Fibroblast of skin of back (primary cell): Measurements from ENCODE around the gene SAPCD2.
"Not testable (repeated sequence)": the region's sequence is repeated elsewhere in the genome, so short reads cannot be mapped to it uniquely, and the experiment has no call there.

Experiments
- DNase-seq: peaks from one replicate; pipeline ENCODE4 v3.0.0-alpha.2; 2013

SAPCD2 gene

DNA sequence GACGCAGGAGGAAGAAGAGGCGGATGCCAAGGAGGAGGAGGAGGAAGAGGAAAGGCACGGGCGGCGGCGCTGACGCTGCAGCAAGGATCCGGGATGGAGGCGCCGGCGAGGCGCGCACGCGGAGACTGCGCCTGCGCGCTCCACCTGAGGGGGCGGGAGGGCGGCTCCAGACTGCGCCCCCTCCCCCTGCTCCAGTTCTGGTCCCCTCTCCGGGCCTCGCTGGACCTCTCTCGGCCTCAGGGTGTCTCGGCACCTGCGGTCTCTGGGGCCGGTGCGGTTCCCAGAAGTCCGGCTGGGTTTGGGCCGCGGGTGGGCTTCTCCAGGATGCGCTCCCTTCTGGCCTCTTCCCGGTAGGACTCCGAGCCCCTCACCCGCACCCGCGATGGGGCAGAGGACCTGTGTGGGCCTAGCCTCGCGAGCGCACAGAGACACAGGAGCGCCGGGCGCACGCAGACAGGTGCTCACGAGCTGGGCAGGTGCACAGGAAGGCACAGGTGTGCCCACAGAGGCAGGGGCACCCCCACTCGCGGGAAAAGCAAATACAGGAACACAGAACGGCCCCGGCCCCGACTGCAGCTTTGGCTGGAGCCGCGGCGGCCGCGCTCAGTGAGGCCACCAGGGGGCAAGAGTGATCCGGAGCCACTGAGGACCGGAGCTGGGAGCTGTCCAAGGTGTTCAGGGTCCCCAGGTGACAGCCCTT lies 24.1 kb downstream of the SAPCD2 start, which contains the start of gene NPDC1:
Gene NPDC1, minus strand, starts transcription at position 90 of the 700 bp plus-strand sequence. CDS start 188 bp downstream, outside the sequence.
- peak; percentile 66 for DNase-seq

GRCh38 chr9:137045294-137046087 lies 24.9 kb downstream of the SAPCD2 start:
- peak; percentile 36 for DNase-seq

GRCh38 chr9:137044502-137045177 lies 25.7 kb downstream of the SAPCD2 start:
- DNase-seq = no peak

- DNase-seq = no peak
Measured at GRCh38 chr9:137044037-137044436, 26.3 kb downstream of the SAPCD2 start.

- no peak for DNase-seq
Measured at GRCh38 chr9:137042751-137043727, 27.3 kb downstream of the SAPCD2 start.

DNA sequence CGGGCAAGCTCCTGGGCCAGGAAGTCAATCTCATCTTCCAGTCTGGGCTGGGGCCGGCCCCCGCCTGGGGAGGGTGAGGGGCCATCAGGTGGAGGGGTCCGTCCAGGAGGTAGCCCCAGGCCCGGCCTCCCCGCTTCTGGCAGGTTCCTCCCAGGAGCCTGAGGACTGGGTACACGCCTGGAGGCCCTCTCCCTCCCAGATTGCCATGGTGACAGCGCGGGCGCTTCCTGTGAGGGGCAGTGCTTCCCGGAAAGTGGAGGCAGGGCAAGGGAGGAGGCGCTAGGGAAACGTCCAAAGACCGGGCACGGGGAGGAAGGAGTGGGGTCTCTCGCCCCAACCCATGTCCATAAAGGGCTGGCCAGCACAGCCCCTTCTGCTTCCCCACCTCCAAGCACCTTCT lies 29.2 kb downstream of the SAPCD2 start:
- no peak for DNase-seq

GRCh38 chr9:137040568-137040967 lies 29.8 kb downstream of the SAPCD2 start:
- DNase-seq = no peak

DNA sequence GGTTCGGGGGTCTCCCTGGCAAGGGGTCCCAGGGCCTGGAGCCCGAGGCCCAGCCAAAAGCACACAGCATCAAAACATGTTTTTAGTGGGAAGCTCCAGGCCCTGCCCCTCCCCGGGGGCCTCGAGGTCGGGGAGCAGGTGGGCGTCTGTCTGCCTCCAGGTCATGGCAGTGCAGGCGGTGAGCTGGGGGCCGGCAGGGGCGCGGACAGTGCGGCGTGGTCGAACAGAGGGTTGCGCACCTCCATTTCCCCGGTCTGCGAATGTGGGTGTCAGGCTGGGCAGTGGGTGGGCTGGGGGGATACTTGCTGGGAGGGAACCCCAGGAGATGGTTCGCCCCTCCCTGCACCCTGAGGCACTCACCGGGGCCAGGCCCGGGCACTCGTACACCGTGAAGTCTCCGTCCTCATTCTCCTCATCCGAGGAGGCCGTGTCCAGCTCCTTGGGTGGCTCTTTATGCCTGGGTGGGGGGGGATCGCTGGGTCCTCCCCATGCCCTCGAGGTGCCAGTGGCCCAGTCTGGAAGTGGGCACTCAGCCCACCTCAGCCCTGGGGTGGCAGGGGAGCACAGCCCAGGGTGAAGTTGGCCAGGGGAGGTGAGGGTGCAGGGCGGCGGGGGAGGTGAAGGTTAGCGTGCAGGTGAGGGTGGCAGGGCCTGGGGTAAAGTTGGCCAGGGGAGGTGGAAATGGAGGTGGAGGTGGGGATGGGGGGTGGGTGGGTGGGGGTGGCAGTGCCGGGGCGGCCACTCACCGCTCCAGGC lies 30.6 kb downstream of the SAPCD2 start:
- DNase-seq = no peak

- DNase-seq = no peak
Measured at GRCh38 chr9:137038916-137039315, 31.4 kb downstream of the SAPCD2 start.

GRCh38 chr9:137037483-137037882 lies 32.9 kb downstream of the SAPCD2 start:
- no peak for DNase-seq

DNA sequence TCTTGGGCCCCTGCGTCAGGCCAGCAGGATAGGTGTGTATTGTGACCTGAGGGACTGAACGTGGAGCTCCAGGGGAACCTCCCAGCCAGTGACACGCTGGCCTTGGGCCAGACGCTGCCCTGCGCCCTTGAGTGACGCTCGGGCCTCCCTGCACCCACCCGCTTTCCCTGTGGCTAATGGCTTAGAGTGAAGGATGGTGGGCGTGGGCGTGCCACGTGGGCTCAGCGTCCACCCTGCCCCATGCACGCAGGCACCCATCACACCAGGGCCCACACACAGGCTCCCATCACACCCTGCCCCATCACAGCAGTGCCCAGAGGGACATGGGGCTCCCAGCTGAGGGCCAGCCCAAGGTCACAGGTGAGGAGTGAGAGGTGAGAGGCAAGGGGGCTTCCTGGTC lies 33.3 kb downstream of the SAPCD2 start:
- no peak for DNase-seq

DNA sequence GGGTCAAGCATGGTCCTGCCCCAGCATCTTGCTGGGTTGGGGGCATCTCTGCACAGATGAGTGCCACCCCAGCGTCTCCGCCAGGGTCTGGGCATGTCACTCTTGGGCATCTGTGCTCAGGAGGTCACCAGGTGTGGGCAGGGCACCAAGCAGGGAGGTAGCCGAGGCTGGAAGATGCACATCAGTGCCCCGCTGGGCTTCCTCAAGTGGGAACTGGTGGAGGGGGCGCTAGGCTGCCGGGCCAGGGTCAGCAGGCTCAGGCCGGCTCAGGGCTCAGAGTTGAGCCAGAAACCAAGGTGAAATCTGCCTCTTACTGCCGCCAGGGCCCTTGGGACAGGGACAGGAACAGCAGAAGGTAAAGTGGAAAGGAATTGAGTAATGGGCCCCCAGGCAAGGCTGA lies 34.4 kb downstream of the SAPCD2 start:
- no peak for DNase-seq

- DNase-seq = no peak
Measured at GRCh38 chr9:137035507-137035834, 34.9 kb downstream of the SAPCD2 start.

- DNase-seq = peak; percentile 59
Measured at GRCh38 chr9:137034709-137035506, 35.4 kb downstream of the SAPCD2 start.

- no peak for DNase-seq
Measured at GRCh38 chr9:137034039-137034708, 36.2 kb downstream of the SAPCD2 start.

DNA sequence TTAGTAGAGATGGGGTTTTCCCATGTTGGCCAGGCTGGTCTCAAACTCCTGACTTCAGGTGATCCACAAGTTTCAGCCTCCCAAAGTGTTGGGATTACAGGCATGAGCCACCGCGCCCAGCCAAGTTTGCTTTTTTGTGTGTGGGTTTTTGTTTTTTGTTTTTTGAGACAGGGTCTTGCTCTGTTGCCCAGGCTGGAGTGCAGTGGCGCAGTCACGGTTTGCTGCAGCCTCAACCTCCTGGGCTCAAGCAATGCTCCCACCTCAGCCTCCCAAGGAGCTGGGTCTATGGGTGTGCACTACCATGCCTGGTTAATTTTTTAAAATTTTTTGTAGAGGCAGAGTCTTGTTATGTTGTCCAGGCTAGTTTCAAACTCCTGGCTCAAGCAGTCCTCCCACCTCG lies 36.9 kb downstream of the SAPCD2 start:
- DNase-seq = not testable (repeated sequence)

DNA sequence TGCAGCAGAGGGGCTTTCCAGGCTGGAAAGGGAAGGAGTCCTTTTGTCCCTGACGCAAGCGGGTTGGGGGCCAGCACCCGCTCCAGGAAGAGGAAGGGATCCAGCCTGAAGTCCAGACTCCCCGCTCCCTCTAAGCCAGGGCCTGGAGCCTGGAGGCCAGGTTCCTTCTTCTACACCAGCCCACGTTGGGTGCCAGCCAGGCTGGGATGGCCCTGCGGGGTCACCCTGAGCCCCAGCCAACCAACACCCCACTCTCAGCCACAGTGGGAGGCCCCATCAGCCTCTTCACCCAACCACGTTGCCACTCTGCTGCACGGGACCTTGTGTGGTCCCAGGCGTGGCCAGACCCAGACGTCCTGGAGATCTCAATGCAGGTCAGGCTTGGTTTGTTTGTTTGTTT lies 37.5 kb downstream of the SAPCD2 start:
- DNase-seq = no peak

- no peak for DNase-seq
Measured at GRCh38 chr9:137031904-137032640, 38.3 kb downstream of the SAPCD2 start, which contains the start of gene FUT7. Gene FUT7, minus strand, starts transcription at chr9:137032088. Its CDS starts 97 bp downstream, at chr9:137031991.
